HG03442 (cell line): Measurements from ENCODE around the gene MRPL42.
"Not testable (repeated sequence)": the region's sequence is repeated elsewhere in the genome, so short reads cannot be mapped to it uniquely, and the experiment has no call there.

Source experiments
- ATAC-seq: cut with Tn5 transposase; IDR thresholded peaks from one replicate; pipeline ENCODE4 v1.9.1; 2021; ENCODE audit warnings: mild to moderate bottlenecking, moderate library complexity; ENCODE audit not compliant: unreplicated experiment

The MRPL42 gene

GRCh38 chr12:93540466-93540865, 73.2 kb downstream of the MRPL42 start:
- ATAC-seq = no peak

GRCh38 chr12:93541578-93542225, 74.4 kb downstream of the MRPL42 start:
- no peak for ATAC-seq

- no peak for ATAC-seq
Observed at GRCh38 chr12:93547778-93548177, 80.5 kb downstream of the MRPL42 start.

GRCh38 chr12:93549174-93549573, 81.9 kb downstream of the MRPL42 start:
- ATAC-seq = no peak

- ATAC-seq = no peak
Observed at GRCh38 chr12:93550748-93551611, 83.7 kb downstream of the MRPL42 start.

GRCh38 chr12:93552427-93552826, 85.1 kb downstream of the MRPL42 start:
- no peak for ATAC-seq

GRCh38 chr12:93557879-93558278, 90.6 kb downstream of the MRPL42 start:
- not testable (repeated sequence) for ATAC-seq

GRCh38 chr12:93558685-93559084, 91.4 kb downstream of the MRPL42 start:
- not testable (repeated sequence) for ATAC-seq

GRCh38 chr12:93563807-93564538, 96.7 kb downstream of the MRPL42 start:
- ATAC-seq = no peak

- ATAC-seq = no peak
Observed at GRCh38 chr12:93565760-93566159, 98.4 kb downstream of the MRPL42 start.
